ENCODE results near the gene SMPX.

- TF ChIP-seq CTCF (IDR thresholded peaks at IDR 0.05) (no peak), POLR2AphosphoS5 (IDR thresholded peaks at IDR 0.05) (no peak)
Measured at GRCh38 chrX:21661316-21661715, 96.6 kb downstream of the SMPX start.

Data from sigmoid colon (tissue), 4 donors.